Subcutaneous adipose tissue (tissue), 4 donors: ENCODE results near the gene SUCO. TPM values are rescaled to one million over a fixed set of nuclear protein-coding genes. Genes with fewer than 3 reads are reported as not detected.

Experiments
- CTCF ChIP-seq: fragments of 450-650 bp; IDR thresholded peaks from one replicate; pipeline ENCODE4 v1.5.1; 2016; ENCODE audit warnings: low read depth, mild to moderate bottlenecking, control low read depth, antibody characterized with exemption, moderate library complexity
- small RNA-seq: library from RNA; depleted of rRNA; stranded (forward); fragments of <200 nt; gene quantifications from one replicate; pipeline ENCODE3, GENCODE V24; 2016
- total RNA-seq, 4 donors: library from RNA; depleted of rRNA; stranded (reverse); fragments of >200 nt; gene quantifications; one replicate each; pipeline ENCODE4 v1.1.0, GENCODE V29; 2016

The SUCO gene
- total RNA-seq, 4 donors from 2014 or later: 26.9 to 35.9 (median 32.8) TPM

DNA sequence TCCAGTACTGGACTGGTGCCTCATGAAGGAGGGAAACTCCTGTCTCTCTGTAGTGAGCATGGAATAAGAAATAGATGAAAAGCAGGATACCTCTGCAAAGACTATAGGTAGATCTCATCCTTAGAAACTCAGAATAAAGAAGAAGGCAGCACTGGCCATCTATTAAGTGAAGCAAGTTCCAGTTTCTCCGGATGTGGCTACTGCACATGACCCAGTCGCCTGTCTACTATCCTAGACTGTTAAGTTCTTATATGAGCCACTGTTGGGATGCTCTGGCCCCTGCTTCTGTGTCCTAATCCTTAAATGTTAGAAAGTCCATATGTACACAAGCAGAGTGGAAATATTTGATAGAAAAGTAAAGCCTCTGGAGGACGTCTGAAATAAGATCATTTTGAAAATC is 128.2 kb downstream of the SUCO start:
- TF ChIP-seq CTCF: no peak

Small RNA genes lying within 50 kb of the gene (small RNA-seq; reads per million reads assigned to genes)
- gene RNU6-693P: not detected

Other genes starting within 250 kb of the SUCO start
- not detected for gene C1orf105, start 112.5 kb upstream of the SUCO start, total RNA-seq
- 10 to 100 TPM; 16.6 to 25.1 (median 21.2) TPM for gene PIGC, start 89.1 kb upstream of the SUCO start, total RNA-seq
- not detected for gene FASLG, start 126.0 kb downstream of the SUCO start, total RNA-seq